HG02970 (cell line): Measurements from ENCODE around the gene KPNB1.
A peak's percentile ranks its signal among the peaks of the same experiment; 100 is the strongest.

ENCODE experiments used
- ATAC-seq: cut with Tn5 transposase; IDR thresholded peaks from one replicate; pipeline ENCODE4 v1.9.1; 2021; ENCODE audit warnings: mild to moderate bottlenecking, moderate library complexity, moderate number of reproducible peaks; ENCODE audit not compliant: unreplicated experiment, low FRiP score

Gene KPNB1

GRCh38 chr17:47635734-47636133 lies 14.0 kb upstream of the KPNB1 start:
- no peak for ATAC-seq

- ATAC-seq = no peak
Observed at GRCh38 chr17:47636273-47637030, 13.3 kb upstream of the KPNB1 start.

- ATAC-seq = no peak
Observed at GRCh38 chr17:47638903-47639302, 10.8 kb upstream of the KPNB1 start.

- ATAC-seq = no peak
Observed at GRCh38 chr17:47640076-47640475, 9.6 kb upstream of the KPNB1 start.

GRCh38 chr17:47641202-47641601 lies 8.5 kb upstream of the KPNB1 start:
- no peak for ATAC-seq

- ATAC-seq = no peak
Observed at GRCh38 chr17:47643116-47643515, 6.6 kb upstream of the KPNB1 start.

GRCh38 chr17:47644324-47644723 lies 5.4 kb upstream of the KPNB1 start:
- ATAC-seq = no peak

- ATAC-seq = peak; percentile 3
Observed at GRCh38 chr17:47649972-47650524, 329 bp downstream of the KPNB1 start.

GRCh38 chr17:47650525-47651522 lies 1.1 kb downstream of the KPNB1 start:
- ATAC-seq = peak; percentile 44

- no peak for ATAC-seq
Observed at GRCh38 chr17:47651704-47652103, 2.0 kb downstream of the KPNB1 start.

- no peak for ATAC-seq
Observed at GRCh38 chr17:47652570-47652969, 2.9 kb downstream of the KPNB1 start.

GRCh38 chr17:47653442-47653841 lies 3.7 kb downstream of the KPNB1 start:
- ATAC-seq = no peak

- ATAC-seq = no peak
Observed at GRCh38 chr17:47654991-47655390, 5.3 kb downstream of the KPNB1 start.

GRCh38 chr17:47660064-47660492 lies 10.4 kb downstream of the KPNB1 start:
- peak; percentile 65 for ATAC-seq

GRCh38 chr17:47663912-47664623 lies 14.3 kb downstream of the KPNB1 start:
- no peak for ATAC-seq

- no peak for ATAC-seq
Observed at GRCh38 chr17:47664624-47664941, 14.9 kb downstream of the KPNB1 start.

- no peak for ATAC-seq
Observed at GRCh38 chr17:47665655-47666054, 15.9 kb downstream of the KPNB1 start.

- ATAC-seq = no peak
Observed at GRCh38 chr17:47669081-47669480, 19.4 kb downstream of the KPNB1 start.

GRCh38 chr17:47670064-47670463 lies 20.3 kb downstream of the KPNB1 start:
- ATAC-seq = no peak

- ATAC-seq = no peak
Observed at GRCh38 chr17:47674499-47674898, 24.8 kb downstream of the KPNB1 start.
